ENCODE measurements around the gene TRIB2.

- TF ChIP-seq CTCF (IDR thresholded peaks at IDR 0.05; ENCODE audit: low read depth, low read length) (no peak), EZH2phosphoT487 (IDR thresholded peaks at IDR 0.05; ENCODE audit: low read depth) (no peak)
Observed at GRCh38 chr2:12722447-12723316, 5.9 kb downstream of the TRIB2 start.

Measured in OCI-LY3 (cell line).